Liver (tissue), 9 donors: ENCODE data around the gene C16orf86. TPM values are rescaled to one million over a fixed set of nuclear protein-coding genes. Genes with fewer than 3 reads are reported as not detected.

Source experiments
- DNase-seq: peaks from one replicate; pipeline ENCODE4 v3.0.0-alpha.2; 2017; ENCODE audit warnings: low spot score
- H3K27ac ChIP-seq, 2 donors: one replicate each; pipeline ENCODE4 v1.7.0; 2013; ENCODE audit warnings: inconsistent platforms in 2 of 2, low read length in 2 of 2, control low read depth in 1 of 2, low read depth in 1 of 2, mild to moderate bottlenecking in 1 of 2
- H3K27me3 ChIP-seq, 4 donors: one replicate each; pipeline versions ENCODE4 v1.6.1 to v1.7.0; 2013; ENCODE audit warnings: low read length in 3 of 4, inconsistent platforms in 1 of 4, mild to moderate bottlenecking in 1 of 4, moderate library complexity in 1 of 4; ENCODE audit not compliant: control insufficient read depth in 4 of 4, insufficient read depth in 4 of 4
- H3K36me3 ChIP-seq, 4 donors: one replicate each; pipeline versions ENCODE4 v1.6.1 to v1.7.0; 2013; ENCODE audit warnings: low read length in 3 of 4, mild to moderate bottlenecking in 3 of 4, low read depth in 1 of 4, moderate library complexity in 1 of 4; ENCODE audit not compliant: control insufficient read depth in 4 of 4, insufficient read depth in 3 of 4
- H3K4me1 ChIP-seq, 4 donors: one replicate each; pipeline versions ENCODE4 v1.6.1 to v1.7.0; 2013; ENCODE audit warnings: low read length in 3 of 4, mild to moderate bottlenecking in 3 of 4, moderate library complexity in 1 of 4; ENCODE audit not compliant: control insufficient read depth in 4 of 4, insufficient read depth in 4 of 4
- H3K4me3 ChIP-seq, 3 donors: one replicate each; pipeline versions ENCODE4 v1.6.1 to v1.7.0; 2013; ENCODE audit warnings: low read length in 3 of 3, control low read depth in 1 of 3, low read depth in 1 of 3, mild to moderate bottlenecking in 1 of 3
- H3K9ac ChIP-seq, 2 donors: one replicate each; pipeline ENCODE4 v1.7.0; 2013; ENCODE audit warnings: low read length in 2 of 2, mild to moderate bottlenecking in 2 of 2, moderate library complexity in 2 of 2, control low read depth in 1 of 2, low read depth in 1 of 2
- H3K9me3 ChIP-seq, 4 donors: one replicate each; pipeline versions ENCODE4 v1.6.1 to v1.7.0; 2013; ENCODE audit warnings: low read length in 3 of 4; ENCODE audit not compliant: control insufficient read depth in 4 of 4
- EGR1 ChIP-seq, 2 donors: IDR thresholded peaks; 2 replicates each; pipeline ENCODE4 v1.6.1; 2016 to 2018; ENCODE audit warnings: antibody characterized with exemption in 2 of 2, low read depth in 2 of 2
- FOXA1 ChIP-seq: IDR thresholded peaks from 2 replicates; pipeline ENCODE4 v1.6.1; 2016; ENCODE audit warnings: antibody characterized with exemption
- HNF4A ChIP-seq, 2 donors: conservative IDR thresholded peaks; 2 replicates each; pipeline ENCODE4 v1.6.1; 2016; ENCODE audit warnings: antibody characterized with exemption in 2 of 2, mild to moderate bottlenecking in 2 of 2
- HNF4G ChIP-seq: IDR thresholded peaks from 2 replicates; pipeline ENCODE4 v1.6.1; 2016; ENCODE audit warnings: antibody characterized with exemption
- JUND ChIP-seq, 2 donors: IDR thresholded peaks; 2 replicates each; pipeline ENCODE4 v1.6.1; 2016; ENCODE audit warnings: antibody characterized with exemption in 2 of 2
- MAX ChIP-seq: IDR thresholded peaks from 2 replicates; pipeline ENCODE4 v1.6.1; 2016; ENCODE audit warnings: antibody characterized with exemption
- NR2F2 ChIP-seq: IDR thresholded peaks from 2 replicates; pipeline ENCODE4 v1.6.1; 2016; ENCODE audit warnings: antibody characterized with exemption
- RAD21 ChIP-seq, 2 donors: IDR thresholded peaks; 2 replicates each; pipeline ENCODE4 v1.6.1; 2016; ENCODE audit warnings: antibody characterized with exemption in 2 of 2, mild to moderate bottlenecking in 2 of 2
- REST ChIP-seq: IDR thresholded peaks from 2 replicates; pipeline ENCODE4 v1.6.1; 2016; ENCODE audit warnings: antibody characterized with exemption, mild to moderate bottlenecking
- RXRA ChIP-seq, 2 donors: IDR thresholded peaks; 2 replicates each; pipeline ENCODE4 v1.6.1; 2017 to 2018; ENCODE audit warnings: antibody characterized with exemption in 2 of 2, mild to moderate bottlenecking in 1 of 2
- SP1 ChIP-seq: IDR thresholded peaks from 2 replicates; pipeline ENCODE4 v1.6.1; 2018; ENCODE audit warnings: antibody characterized with exemption, mild to moderate bottlenecking
- YY1 ChIP-seq: IDR thresholded peaks from 2 replicates; pipeline ENCODE4 v1.6.1; 2016; ENCODE audit warnings: antibody characterized with exemption, mild to moderate bottlenecking
- ZBTB33 ChIP-seq: IDR thresholded peaks from 2 replicates; pipeline ENCODE4 v1.6.1; 2016; ENCODE audit warnings: antibody characterized with exemption
- WGBS: extraction: QIAGEN DNeasy Blood & Tissue Kit; methylation state at CpG from one replicate; pipeline ENCODE4 v1.1.7; 2013; 5-methylcytosine and 5-hydroxymethylcytosine counted together
- polyA plus RNA-seq, 2 donors: library from polyadenylated mRNA; stranded (reverse) in 1 of 2; unstranded in 1 of 2; fragments of 200-250 nt in 1 of 2; fragments of >200 nt in 1 of 2; fragmentation: Nextera tagmentation in 1 of 2; extraction: Ambion mirVana in 1 of 2; gene quantifications; one replicate each; pipeline versions ENCODE4 v1.2.1 to v1.2.3, GENCODE V29; 2013 to 2015
- total RNA-seq, 2 donors: library from RNA; depleted of rRNA; stranded (reverse); fragments of >200 nt; gene quantifications; one replicate each; pipeline ENCODE4 v1.2.3, GENCODE V29; 2014
- donor health status: healthy.
- donor health status: healthy.
- donor health status: healthy.
- donor health status: healthy.
- donor health status: healthy.

The C16orf86 gene
- total and polyA plus RNA-seq, 4 donors = 1.2 to 2.6 (median 2.1) TPM

- 75% methylated on average over 1 of the region's 1 CpG for WGBS
- peaks cover 4 to 46% (median 29%) of the 10 kb centered on the region in 4 donors for H3K4me1 ChIP-seq
- H3K4me3 ChIP-seq = no peak overlapping the region
- no peaks in the 10 kb centered on the region for H3K27me3 ChIP-seq
- TF ChIP-seq RXRA (IDR thresholded peaks at IDR 0.05) (no peak), NR2F2 (no peak), REST (no peak), MAX (no peak), HNF4G (no peak), SP1 (no peak), FOXA1 (no peak), EGR1 (IDR thresholded peaks at IDR 0.05; ENCODE audit: low read depth in 2 of 2) (no peak), RAD21 (IDR thresholded peaks at IDR 0.05) (no peak)
- H3K9ac ChIP-seq = no peak overlapping the region
- no peaks in the 10 kb centered on the region for H3K9me3 ChIP-seq
- H3K36me3 ChIP-seq = peaks cover 0 to 4% (median 0%) of the 10 kb centered on the region in 4 donors
- H3K27ac ChIP-seq = no peak overlapping the region
- DNase-seq = no peak
Observed at GRCh38 chr16:67714522-67714921, 47.9 kb downstream of the C16orf86 start.

GRCh38 chr16:67716097-67716496 lies 49.5 kb downstream of the C16orf86 start:
- H3K4me1 ChIP-seq = peaks cover 2 to 56% (median 41%) of the 10 kb centered on the region in 4 donors

More at GRCh38 chr16:67716097-67716496, 49.5 kb downstream of the C16orf86 start:
- H3K27ac ChIP-seq = peak overlapping the region; percentile 52 to 78
- no peak for DNase-seq
- TF ChIP-seq RAD21 (IDR thresholded peaks at IDR 0.05) (peak; percentile 11 to 38), HNF4A (conservative IDR thresholded peaks at IDR 0.05) (peak; percentile 30 to 62), JUND (IDR thresholded peaks at IDR 0.05) (peak in 1 of 2 donors; percentile 16), EGR1 (IDR thresholded peaks at IDR 0.05; ENCODE audit: low read depth in 2 of 2) (no peak), YY1 (peak; percentile 66), ZBTB33 (peak; percentile 47), FOXA1 (no peak), RXRA (IDR thresholded peaks at IDR 0.05) (peak; percentile 50 to 79), SP1 (peak; percentile 39), REST (peak; percentile 24)
- no peaks in the 10 kb centered on the region for H3K9me3 ChIP-seq
- no peak overlapping the region for H3K9ac ChIP-seq
- H3K4me3 ChIP-seq = no peak overlapping the region
- H3K36me3 ChIP-seq = peaks cover 0 to 4% (median 0%) of the 10 kb centered on the region in 4 donors
- WGBS = 44% methylated on average over 2 of the region's 2 CpGs
- no peaks in the 10 kb centered on the region for H3K27me3 ChIP-seq

Other genes with a start within 250 kb of the C16orf86 start
- gene HSD11B2, start 235.7 kb upstream of the C16orf86 start, total RNA-seq = 1 to 10 TPM in 1 of 2 donors, under 1 TPM in 1; 0.51 to 6.7 TPM
- 1 to 10 TPM; 1.8 to 2.7 TPM for gene HSD11B2, start 235.7 kb upstream of the C16orf86 start, polyA plus RNA-seq
- gene ATP6V0D1, start 185.7 kb upstream of the C16orf86 start, total RNA-seq = 10 to 100 TPM; 73.2 to 80.2 TPM
- 10 to 100 TPM; 47.6 to 59.9 TPM for gene ATP6V0D1, start 185.7 kb upstream of the C16orf86 start, polyA plus RNA-seq
- not detected for gene AGRP, start 183.3 kb upstream of the C16orf86 start, total RNA-seq
- under 1 TPM; 0.18 to 0.50 TPM for gene AGRP, start 183.3 kb upstream of the C16orf86 start, polyA plus RNA-seq
- 10 to 100 TPM; 16.8 to 25.2 TPM for gene RIPOR1, start 138.0 kb upstream of the C16orf86 start, total RNA-seq
- gene RIPOR1, start 138.0 kb upstream of the C16orf86 start, polyA plus RNA-seq = 10 to 100 TPM in 1 of 2 donors, 1 to 10 TPM in 1; 7.6 to 13.8 TPM
- gene CTCF, start 104.3 kb upstream of the C16orf86 start, total RNA-seq = 10 to 100 TPM; 16.1 to 35.3 TPM
- 10 to 100 TPM; 10.1 to 14.9 TPM for gene CTCF, start 104.3 kb upstream of the C16orf86 start, polyA plus RNA-seq
- gene CARMIL2, start 21.7 kb upstream of the C16orf86 start, total RNA-seq = 1 to 10 TPM in 1 of 2 donors, under 1 TPM in 1; 0.51 to 1.3 TPM
- under 1 TPM in 1 of 2 donors, not detected in 1; 0.39 TPM for gene CARMIL2, start 21.7 kb upstream of the C16orf86 start, polyA plus RNA-seq
- gene ACD, start 6.6 kb upstream of the C16orf86 start, total RNA-seq = 1 to 10 TPM; 4.3 to 5.6 TPM
- gene ACD, start 6.6 kb upstream of the C16orf86 start, polyA plus RNA-seq = 1 to 10 TPM; 4.7 to 5.6 TPM
- 1 to 10 TPM in 1 of 2 donors, under 1 TPM in 1; 0.42 to 1.4 TPM for gene PARD6A, start 5.9 kb upstream of the C16orf86 start, total RNA-seq
- 1 to 10 TPM; 2.2 to 2.4 TPM for gene PARD6A, start 5.9 kb upstream of the C16orf86 start, polyA plus RNA-seq
- gene ENKD1, start 64 bp upstream of the C16orf86 start, total RNA-seq = 1 to 10 TPM; 3.0 to 7.8 TPM
- 1 to 10 TPM; 2.6 to 6.5 TPM for gene ENKD1, start 64 bp upstream of the C16orf86 start, polyA plus RNA-seq
- gene GFOD2, start 52.5 kb downstream of the C16orf86 start, total RNA-seq = 10 to 100 TPM; 12.7 to 48.8 TPM
- gene GFOD2, start 52.5 kb downstream of the C16orf86 start, polyA plus RNA-seq = 10 to 100 TPM; 20.7 to 37.1 TPM
- gene RANBP10, start 139.7 kb downstream of the C16orf86 start, total RNA-seq = 10 to 100 TPM in 1 of 2 donors, 1 to 10 TPM in 1; 9.8 to 12.8 TPM
- gene RANBP10, start 139.7 kb downstream of the C16orf86 start, polyA plus RNA-seq = 10 to 100 TPM; 14.9 to 15.5 TPM
- under 1 TPM; 0.09 to 0.75 TPM for gene TSNAXIP1, start 140.1 kb downstream of the C16orf86 start, total RNA-seq
- gene TSNAXIP1, start 140.1 kb downstream of the C16orf86 start, polyA plus RNA-seq = 1 to 10 TPM in 1 of 2 donors, under 1 TPM in 1; 0.62 to 1.5 TPM
- gene THAP11, start 175.5 kb downstream of the C16orf86 start, total RNA-seq = 10 to 100 TPM; 14.1 to 19.7 TPM
- 1 to 10 TPM; 6.7 to 9.5 TPM for gene THAP11, start 175.5 kb downstream of the C16orf86 start, polyA plus RNA-seq
- 10 to 100 TPM; 27.4 to 69.5 TPM for gene NUTF2, start 180.1 kb downstream of the C16orf86 start, total RNA-seq
- gene NUTF2, start 180.1 kb downstream of the C16orf86 start, polyA plus RNA-seq = 10 to 100 TPM; 51.0 to 58.7 TPM
- 10 to 100 TPM; 15.9 to 22.7 TPM for gene CENPT, start 180.9 kb downstream of the C16orf86 start, total RNA-seq
- gene CENPT, start 180.9 kb downstream of the C16orf86 start, polyA plus RNA-seq = 10 to 100 TPM; 11.4 to 26.9 TPM
- 10 to 100 TPM; 22.9 to 26.8 TPM for gene EDC4, start 206.2 kb downstream of the C16orf86 start, total RNA-seq
- 10 to 100 TPM; 17.7 to 20.3 TPM for gene EDC4, start 206.2 kb downstream of the C16orf86 start, polyA plus RNA-seq
- gene NRN1L, start 218.1 kb downstream of the C16orf86 start, total RNA-seq = under 1 TPM; 0.14 to 0.33 TPM
- gene NRN1L, start 218.1 kb downstream of the C16orf86 start, polyA plus RNA-seq = under 1 TPM; 0.23 to 0.24 TPM
- gene PSKH1, start 226.4 kb downstream of the C16orf86 start, total RNA-seq = 10 to 100 TPM; 14.0 to 23.8 TPM
- 10 to 100 TPM in 1 of 2 donors, 1 to 10 TPM in 1; 8.3 to 13.7 TPM for gene PSKH1, start 226.4 kb downstream of the C16orf86 start, polyA plus RNA-seq